Uterus (tissue), 4 donors: ENCODE results near the gene TSTD2. TPM values are rescaled to one million over a fixed set of nuclear protein-coding genes. Genes with fewer than 3 reads are reported as not detected.
A peak's percentile ranks its signal among the peaks of the same experiment; 100 is the strongest.

Source experiments
- DNase-seq, 2 donors: peaks; one replicate each; pipeline ENCODE4 v3.0.0-alpha.2; 2019 to 2020
- H3K27ac ChIP-seq, 2 donors: fragments of 200-600 bp; sonication (generic); 1 replicate in 1 of 2; 2 replicates in 1 of 2; pipeline ENCODE4 v1.5.1; 2016 to 2018
- H3K27me3 ChIP-seq, 2 donors: fragments of 200-600 bp; sonication (generic); one replicate each; pipeline ENCODE4 v1.5.1; 2018 to 2019; ENCODE audit warnings: control low read depth in 1 of 2
- H3K36me3 ChIP-seq, 2 donors: fragments of 200-600 bp; sonication (generic); one replicate each; pipeline ENCODE4 v1.5.1; 2019; ENCODE audit warnings: control low read depth in 1 of 2
- H3K4me1 ChIP-seq, 2 donors: fragments of 200-600 bp; sonication (generic); one replicate each; pipeline ENCODE4 v1.5.1; 2018 to 2019; ENCODE audit warnings: control low read depth in 1 of 2
- H3K4me3 ChIP-seq, 2 donors: fragments of 200-600 bp; sonication (generic); 1 replicate in 1 of 2; 2 replicates in 1 of 2; pipeline ENCODE4 v1.5.1; 2018 to 2019; ENCODE audit warnings: mild to moderate bottlenecking in 1 of 2
- H3K9me3 ChIP-seq, 2 donors: fragments of 200-600 bp; sonication (generic); one replicate each; pipeline ENCODE4 v1.5.1; 2019; ENCODE audit warnings: control low read depth in 1 of 2
- CTCF ChIP-seq, 4 experiments: fragments of 200-600 bp in 2 of 4; fragments of 450-650 bp in 2 of 4; sonication (generic) in 2 of 4; IDR thresholded peaks; one replicate each; pipeline ENCODE4 v1.5.1; 2016 to 2019; ENCODE audit warnings: antibody characterized with exemption in 4 of 4, mild to moderate bottlenecking in 2 of 4, moderate library complexity in 1 of 4
- POLR2A ChIP-seq, 2 donors: fragments of 450-650 bp; IDR thresholded peaks; one replicate each; pipeline ENCODE4 v1.6.1; 2016; ENCODE audit warnings: antibody characterized with exemption in 2 of 2, mild to moderate bottlenecking in 1 of 2, moderate library complexity in 1 of 2
- intact Hi-C: fragments of 100-400 bp; cut with DNase I; formaldehyde crosslinking; loops from one replicate; pipeline ENCODE4 v1.15.1; 2023; ENCODE audit warnings: low total_unique reads
- total RNA-seq, 4 donors: library from RNA; depleted of rRNA in 3 of 4; stranded (reverse); fragments of >200 nt in 3 of 4; gene quantifications; one replicate each; pipeline versions ENCODE4 v1.1.0 to v1.2.4, GENCODE V29; 2014 to 2023
- donor health status: DM: yes; HTN: yes; CAD: no.

The TSTD2 gene
- total RNA-seq, 4 donors from 2014 or later: 9.0 to 35.8 (median 28.2) TPM

GRCh38 chr9:97556036-97556720 is 77.0 kb downstream of the TSTD2 start:
- TF ChIP-seq POLR2A (IDR thresholded peaks at IDR 0.05) (no peak), CTCF (IDR thresholded peaks at IDR 0.05) (no peak)
- DNase-seq: peak in 1 of 2 donors; percentile 24

GRCh38 chr9:97555164-97555563 is 78.0 kb downstream of the TSTD2 start:
- peaks cover 7 to 17% of the 10 kb centered on the region in 2 donors for H3K4me1 ChIP-seq
- TF ChIP-seq POLR2A (IDR thresholded peaks at IDR 0.05): no peak
- TF ChIP-seq CTCF (IDR thresholded peaks at IDR 0.05): no peak
- H3K27me3 ChIP-seq: no peaks in the 10 kb centered on the region
- peak overlapping the region; percentile 93 to 98 for H3K27ac ChIP-seq
- H3K36me3 ChIP-seq: no peaks in the 10 kb centered on the region
- DNase-seq: peak in 1 of 2 donors; percentile 41
- no peak overlapping the region for H3K4me3 ChIP-seq
- intact Hi-C loops: no loop called here
- no peaks in the 10 kb centered on the region for H3K9me3 ChIP-seq

More at GRCh38 chr9:97556036-97556720, 77.0 kb downstream of the TSTD2 start:
- peaks cover 7 to 17% of the 10 kb centered on the region in 2 donors for H3K4me1 ChIP-seq
- H3K9me3 ChIP-seq: no peaks in the 10 kb centered on the region
- no peak overlapping the region for H3K4me3 ChIP-seq
- H3K36me3 ChIP-seq: no peaks in the 10 kb centered on the region
- peak overlapping the region; percentile 93 to 98 for H3K27ac ChIP-seq
- intact Hi-C loops: no loop called here
- no peaks in the 10 kb centered on the region for H3K27me3 ChIP-seq

GRCh38 chr9:97554566-97555075 is 78.5 kb downstream of the TSTD2 start:
- Histone ChIP-seq H3K27me3 (no peaks in the 10 kb centered on the region), H3K4me1 (peaks cover 7 to 17% of the 10 kb centered on the region in 2 donors), H3K9me3 (no peaks in the 10 kb centered on the region), H3K36me3 (no peaks in the 10 kb centered on the region), H3K4me3 (no peak overlapping the region), H3K27ac (peak overlapping the region; percentile 93 to 98)
- DNase-seq: peak in 1 of 2 donors; percentile 15
- intact Hi-C loops: no loop called here
- TF ChIP-seq POLR2A (IDR thresholded peaks at IDR 0.05) (no peak), CTCF (IDR thresholded peaks at IDR 0.05) (no peak)

GRCh38 chr9:97553841-97554240 is 79.3 kb downstream of the TSTD2 start:
- Histone ChIP-seq H3K27me3 (no peaks in the 10 kb centered on the region), H3K9me3 (no peaks in the 10 kb centered on the region), H3K4me3 (no peak overlapping the region), H3K27ac (peak overlapping the region; percentile 93 to 98), H3K36me3 (no peaks in the 10 kb centered on the region), H3K4me1 (peaks cover 7 to 16% of the 10 kb centered on the region in 2 donors)
- TF ChIP-seq POLR2A (IDR thresholded peaks at IDR 0.05) (no peak), CTCF (IDR thresholded peaks at IDR 0.05) (no peak)
- peak in 1 of 2 donors; percentile 14 for DNase-seq
- intact Hi-C loops: no loop called here

- no peaks in the 10 kb centered on the region for H3K27me3 ChIP-seq
- no peak overlapping the region for H3K4me3 ChIP-seq
- no peaks in the 10 kb centered on the region for H3K36me3 ChIP-seq
- TF ChIP-seq POLR2A (IDR thresholded peaks at IDR 0.05) (no peak), CTCF (IDR thresholded peaks at IDR 0.05) (no peak)
- peaks cover 7 to 10% of the 10 kb centered on the region in 2 donors for H3K4me1 ChIP-seq
- H3K9me3 ChIP-seq: no peaks in the 10 kb centered on the region
- peak overlapping the region; percentile 93 to 98 for H3K27ac ChIP-seq
- DNase-seq: peak in 1 of 2 donors; percentile 13
- intact Hi-C loops: no loop called here
These were observed 80.0 kb downstream of the TSTD2 start for GRCh38 chr9:97553141-97553540.
